Peyer's patch (tissue), 4 donors: ENCODE results near the gene PTPN14. TPM values are rescaled to one million over a fixed set of nuclear protein-coding genes. Genes with fewer than 3 reads are reported as not detected.

Experiments
- DNase-seq, 3 donors: peaks; one replicate each; pipeline ENCODE4 v3.0.0-alpha.2; 2017 to 2019
- H3K27ac ChIP-seq, 4 donors: fragments of 200-600 bp; sonication (generic); one replicate each; pipeline ENCODE4 v1.5.1; 2016 to 2019
- H3K27me3 ChIP-seq, 2 donors: fragments of 200-600 bp; sonication (generic); one replicate each; pipeline ENCODE4 v1.5.1; 2019
- H3K36me3 ChIP-seq, 3 donors: fragments of 200-600 bp; sonication (generic); one replicate each; pipeline ENCODE4 v1.5.1; 2016 to 2019
- H3K4me1 ChIP-seq, 4 donors: fragments of 200-600 bp; sonication (generic); one replicate each; pipeline ENCODE4 v1.5.1; 2016 to 2019
- H3K4me3 ChIP-seq, 4 donors: fragments of 200-600 bp; sonication (generic); 1 replicate in 3 of 4; 2 replicates in 1 of 4; pipeline ENCODE4 v1.5.1; 2016 to 2019; ENCODE audit warnings: mild to moderate bottlenecking in 1 of 4
- H3K9me3 ChIP-seq, 4 donors: fragments of 200-600 bp; sonication (generic); one replicate each; pipeline ENCODE4 v1.5.1; 2016 to 2019; ENCODE audit warnings: mild to moderate bottlenecking in 1 of 4
- CTCF ChIP-seq, 6 experiments: fragments of 450-650 bp in 4 of 6; fragments of 200-600 bp in 2 of 6; sonication (generic) in 1 of 6; IDR thresholded peaks; one replicate each; pipeline ENCODE4 v1.5.1; 2017 to 2019; ENCODE audit warnings: antibody characterized with exemption in 6 of 6, mild to moderate bottlenecking in 3 of 6, moderate library complexity in 1 of 6
- POLR2A ChIP-seq, 2 donors: fragments of 450-650 bp; IDR thresholded peaks; one replicate each; pipeline ENCODE4 v1.5.1; 2017; ENCODE audit warnings: antibody characterized with exemption in 2 of 2, mild to moderate bottlenecking in 2 of 2, moderate library complexity in 2 of 2
- total RNA-seq, 4 donors: library from RNA; depleted of rRNA; stranded (reverse); fragments of >200 nt; gene quantifications; one replicate each; pipeline ENCODE4 v1.1.0, GENCODE V29; 2016

PTPN14 gene
- total RNA-seq, 4 donors from 2014 or later: 1.9 to 6.6 (median 4.2) TPM

GRCh38 chr1:214420833-214421232 is 130.6 kb downstream of the PTPN14 start:
- H3K9me3 ChIP-seq: no peaks in the 10 kb centered on the region
- H3K27me3 ChIP-seq: no peaks in the 10 kb centered on the region
- no peak for DNase-seq
- no peak for TF ChIP-seq POLR2A (IDR thresholded peaks at IDR 0.05)
- no peak for TF ChIP-seq CTCF (IDR thresholded peaks at IDR 0.05)
- H3K4me3 ChIP-seq: no peak overlapping the region
- H3K4me1 ChIP-seq: no peaks in the 10 kb centered on the region
- H3K27ac ChIP-seq: no peak overlapping the region
- no peaks in the 10 kb centered on the region for H3K36me3 ChIP-seq

GRCh38 chr1:214420341-214420740 is 131.1 kb downstream of the PTPN14 start:
- no peaks in the 10 kb centered on the region for H3K27me3 ChIP-seq
- H3K4me3 ChIP-seq: no peak overlapping the region
- H3K9me3 ChIP-seq: no peaks in the 10 kb centered on the region
- DNase-seq: no peak
- TF ChIP-seq POLR2A (IDR thresholded peaks at IDR 0.05) (no peak), CTCF (IDR thresholded peaks at IDR 0.05) (no peak)
- no peak overlapping the region for H3K27ac ChIP-seq
- H3K4me1 ChIP-seq: no peaks in the 10 kb centered on the region
- no peaks in the 10 kb centered on the region for H3K36me3 ChIP-seq

GRCh38 chr1:214419650-214420049 is 131.8 kb downstream of the PTPN14 start:
- no peaks in the 10 kb centered on the region for H3K4me1 ChIP-seq
- no peak overlapping the region for H3K27ac ChIP-seq
- no peaks in the 10 kb centered on the region for H3K9me3 ChIP-seq

GRCh38 chr1:214418391-214418790 is 133.0 kb downstream of the PTPN14 start:
- TF ChIP-seq CTCF (IDR thresholded peaks at IDR 0.05): no peak
- no peak for TF ChIP-seq POLR2A (IDR thresholded peaks at IDR 0.05)
- H3K27ac ChIP-seq: no peak overlapping the region

More at GRCh38 chr1:214419650-214420049, 131.8 kb downstream of the PTPN14 start:
- Histone ChIP-seq H3K27me3 (no peaks in the 10 kb centered on the region), H3K4me3 (no peak overlapping the region), H3K36me3 (no peaks in the 10 kb centered on the region)
- no peak for DNase-seq
- TF ChIP-seq CTCF (IDR thresholded peaks at IDR 0.05): no peak
- TF ChIP-seq POLR2A (IDR thresholded peaks at IDR 0.05): no peak

GRCh38 chr1:214417545-214418210 is 133.7 kb downstream of the PTPN14 start:
- H3K27ac ChIP-seq: no peak overlapping the region
- TF ChIP-seq POLR2A (IDR thresholded peaks at IDR 0.05) (no peak), CTCF (IDR thresholded peaks at IDR 0.05) (no peak)
- no peak for DNase-seq

More at GRCh38 chr1:214418391-214418790, 133.0 kb downstream of the PTPN14 start:
- DNase-seq: no peak
- no peaks in the 10 kb centered on the region for H3K4me1 ChIP-seq
- H3K36me3 ChIP-seq: no peaks in the 10 kb centered on the region
- H3K4me3 ChIP-seq: no peak overlapping the region
- H3K9me3 ChIP-seq: no peaks in the 10 kb centered on the region
- H3K27me3 ChIP-seq: no peaks in the 10 kb centered on the region

More at GRCh38 chr1:214417545-214418210, 133.7 kb downstream of the PTPN14 start:
- Histone ChIP-seq H3K9me3 (no peaks in the 10 kb centered on the region), H3K36me3 (no peaks in the 10 kb centered on the region), H3K4me1 (no peaks in the 10 kb centered on the region), H3K27me3 (no peaks in the 10 kb centered on the region), H3K4me3 (no peak overlapping the region)
